Suppressor macrophage (primary cell): ENCODE measurements around the gene LIMCH1.
"Not testable (repeated sequence)": the region's sequence is repeated elsewhere in the genome, so short reads cannot be mapped to it uniquely, and the experiment has no call there.

ENCODE experiments used
- DNase-seq, 4 experiments: peaks; one replicate each; pipeline ENCODE4 v3.0.0-alpha.2; 2020 to 2022

The LIMCH1 gene

GRCh38 chr4:41681054-41681453 is 143.1 kb downstream of the LIMCH1 start:
- no peak for DNase-seq

DNA sequence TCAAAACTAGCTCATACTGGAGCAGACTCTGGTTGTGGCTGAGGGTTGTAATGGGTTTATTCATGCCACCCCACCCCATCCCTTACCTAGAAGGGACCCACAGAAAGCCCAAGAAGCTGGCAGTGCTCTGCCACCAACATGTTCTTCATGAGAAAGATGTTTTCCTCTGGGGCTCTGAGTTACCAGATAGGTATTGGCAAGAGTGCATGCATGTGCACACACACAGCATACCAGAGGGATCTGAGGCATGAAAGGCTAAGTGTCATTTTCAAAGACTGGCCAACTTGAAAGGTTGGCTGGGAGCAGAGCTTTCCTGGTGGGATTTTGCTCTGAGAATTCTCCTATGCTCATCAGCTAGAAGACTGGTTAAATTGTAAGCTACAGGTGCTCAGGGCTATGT is 145.4 kb downstream of the LIMCH1 start:
- DNase-seq: no peak

DNA sequence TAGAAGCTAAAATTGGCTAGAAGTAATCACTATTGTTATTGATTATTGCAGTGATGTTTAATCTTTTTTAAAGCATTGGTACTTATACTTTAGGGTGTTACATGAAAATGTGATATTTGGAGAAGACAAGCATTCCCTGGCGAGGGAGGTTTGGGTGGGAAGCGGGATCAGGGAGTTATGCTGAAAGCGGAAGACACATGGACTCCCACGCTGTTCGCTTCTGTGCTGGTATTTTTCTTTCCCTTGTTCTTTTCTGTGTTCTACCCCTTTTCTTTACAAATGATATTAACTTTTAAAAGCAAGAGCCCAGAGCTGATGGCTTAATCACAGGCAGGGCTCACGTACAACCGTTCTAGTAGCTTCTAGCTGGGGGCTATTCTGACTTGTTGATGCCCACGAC is 148.9 kb downstream of the LIMCH1 start:
- no peak for DNase-seq

GRCh38 chr4:41687971-41688370 is 150.0 kb downstream of the LIMCH1 start:
- DNase-seq: no peak

- peak; percentile 48 to 75 (median 64) for DNase-seq
These were observed 154.9 kb downstream of the LIMCH1 start for GRCh38 chr4:41692717-41693345.

GRCh38 chr4:41693629-41694028 is 155.7 kb downstream of the LIMCH1 start:
- peak; percentile 2 to 41 (median 15) for DNase-seq

- no peak for DNase-seq
These were observed 158.2 kb downstream of the LIMCH1 start for GRCh38 chr4:41696131-41696530.

DNA sequence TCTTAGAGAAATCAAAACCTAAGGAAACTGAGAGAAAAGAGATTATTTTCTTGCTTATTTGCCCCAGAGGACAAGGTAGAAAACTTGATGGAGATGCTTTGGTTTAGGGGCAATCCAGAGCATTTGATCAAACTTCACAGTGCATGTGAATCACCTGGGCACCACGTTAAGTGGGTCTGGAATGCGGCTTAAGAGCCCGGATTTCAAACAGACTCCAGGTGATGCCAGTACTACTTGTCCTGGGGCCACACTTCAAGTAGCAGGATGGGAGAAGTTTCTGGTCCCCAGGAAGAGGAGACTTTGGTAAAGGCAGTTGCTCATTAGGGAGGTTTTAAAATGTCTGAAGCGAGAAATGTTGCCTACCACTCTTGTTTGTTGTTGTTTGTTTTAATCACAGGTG is 158.8 kb downstream of the LIMCH1 start:
- no peak for DNase-seq

DNA sequence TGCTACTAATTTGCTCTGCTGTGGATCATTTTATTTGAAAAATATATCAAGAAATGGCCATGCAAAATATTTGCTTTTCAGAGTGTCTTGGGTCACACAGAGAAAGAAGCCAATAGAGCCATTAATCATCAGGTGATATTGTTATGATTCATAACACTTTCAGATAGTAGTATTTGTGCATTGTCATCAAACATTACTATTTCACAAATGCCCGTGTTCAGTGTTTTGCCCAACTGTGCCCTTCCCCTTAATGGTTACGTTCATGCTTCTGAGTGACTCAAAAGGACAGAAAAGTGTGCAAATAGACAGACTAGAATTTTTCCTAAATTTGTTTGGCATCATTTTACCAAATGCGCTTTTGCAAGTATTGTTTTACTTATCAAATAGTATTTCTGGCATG is 164.0 kb downstream of the LIMCH1 start:
- no peak for DNase-seq

GRCh38 chr4:41702770-41703169 is 164.8 kb downstream of the LIMCH1 start:
- no peak for DNase-seq

- DNase-seq: no peak
These were observed 165.8 kb downstream of the LIMCH1 start for GRCh38 chr4:41703785-41704184.

- no peak for DNase-seq
These were observed 172.0 kb downstream of the LIMCH1 start for GRCh38 chr4:41709844-41710481.

- not testable (repeated sequence) for DNase-seq
These were observed 173.7 kb downstream of the LIMCH1 start for GRCh38 chr4:41711654-41712053.

DNA sequence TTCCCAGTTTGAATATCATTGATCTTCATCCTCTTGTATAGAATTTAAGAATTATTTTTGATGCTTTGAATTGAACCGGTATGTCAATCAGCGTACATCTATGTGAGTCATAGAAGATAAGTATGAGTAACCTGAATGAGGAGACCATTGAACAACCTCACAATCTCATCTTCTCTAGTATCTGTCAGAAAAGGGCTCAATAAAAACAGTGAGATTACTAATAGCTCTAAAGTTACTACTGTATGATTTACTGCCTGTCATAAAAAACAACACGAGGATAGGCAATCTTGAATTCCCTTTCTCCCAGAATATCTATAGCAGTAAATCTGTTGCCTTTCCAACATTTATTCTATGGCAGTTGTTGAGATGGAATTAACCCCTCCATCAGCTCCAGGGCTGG is 174.5 kb downstream of the LIMCH1 start:
- no peak for DNase-seq

DNA sequence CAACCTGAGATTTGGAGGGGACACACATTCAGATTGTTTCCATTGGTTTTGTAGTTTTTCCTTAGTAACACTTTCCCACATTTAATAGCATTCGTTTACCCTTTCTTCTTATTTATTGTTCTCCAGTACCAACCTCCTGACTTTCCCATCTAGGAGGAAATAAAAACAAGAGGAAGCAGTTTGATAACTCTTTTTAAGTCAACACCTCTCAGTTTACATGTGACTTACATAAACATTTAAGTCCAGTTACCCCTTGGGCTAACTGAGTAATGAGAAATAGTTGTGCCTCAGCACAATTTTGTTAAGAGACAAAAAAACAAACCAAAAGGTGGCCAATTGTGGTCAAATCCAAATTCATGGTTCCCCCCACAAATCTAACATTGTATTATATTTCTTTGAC is 175.8 kb downstream of the LIMCH1 start:
- no peak for DNase-seq

DNA sequence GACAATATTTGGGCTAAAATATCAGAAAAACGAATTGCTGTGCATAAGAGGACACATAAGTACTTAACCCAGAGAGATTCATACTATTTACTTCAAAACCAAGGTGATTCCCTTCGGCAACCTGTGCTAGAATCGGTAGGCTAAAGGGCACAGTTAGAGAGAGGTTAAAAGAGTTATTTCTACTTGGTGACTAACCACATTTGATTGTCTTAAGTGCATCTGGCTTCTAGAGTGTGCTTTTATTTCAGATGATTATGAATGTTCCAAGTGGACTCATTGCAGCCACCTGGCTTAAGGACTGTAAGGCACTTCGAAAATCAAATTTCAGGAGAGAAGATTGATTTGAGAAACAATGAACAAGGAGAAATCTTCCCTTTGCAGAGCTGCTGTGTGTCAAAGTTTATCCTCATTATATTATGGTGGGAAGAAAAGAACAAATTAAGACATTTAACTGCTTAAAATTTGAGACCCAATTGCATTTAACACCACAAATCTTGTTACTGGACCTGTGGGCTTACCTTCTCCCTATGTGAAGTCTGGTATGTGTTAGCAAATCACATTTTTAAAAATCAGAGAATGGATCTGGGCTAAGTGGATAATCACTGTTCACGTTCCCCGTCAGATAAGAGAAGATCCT is 176.5 kb downstream of the LIMCH1 start:
- no peak for DNase-seq

DNA sequence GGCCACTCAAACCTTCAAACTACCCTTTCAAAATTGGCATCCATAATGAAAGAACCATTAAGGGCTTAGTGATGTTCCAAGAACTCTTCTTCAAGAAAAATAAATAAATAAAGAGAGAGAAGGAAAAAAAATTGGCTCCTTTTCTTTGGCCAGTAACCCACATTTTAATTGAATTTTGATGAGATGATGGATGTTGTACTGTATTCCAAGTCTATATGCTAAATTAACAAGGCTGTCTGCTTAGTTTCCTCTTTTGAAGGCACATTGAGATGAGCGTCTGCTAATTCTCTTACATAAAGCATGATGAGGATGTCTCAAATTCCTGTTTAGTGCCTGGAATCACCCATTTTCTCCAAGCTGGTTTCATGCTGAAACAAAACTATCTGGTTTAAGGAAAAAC is 177.2 kb downstream of the LIMCH1 start:
- DNase-seq: no peak

DNA sequence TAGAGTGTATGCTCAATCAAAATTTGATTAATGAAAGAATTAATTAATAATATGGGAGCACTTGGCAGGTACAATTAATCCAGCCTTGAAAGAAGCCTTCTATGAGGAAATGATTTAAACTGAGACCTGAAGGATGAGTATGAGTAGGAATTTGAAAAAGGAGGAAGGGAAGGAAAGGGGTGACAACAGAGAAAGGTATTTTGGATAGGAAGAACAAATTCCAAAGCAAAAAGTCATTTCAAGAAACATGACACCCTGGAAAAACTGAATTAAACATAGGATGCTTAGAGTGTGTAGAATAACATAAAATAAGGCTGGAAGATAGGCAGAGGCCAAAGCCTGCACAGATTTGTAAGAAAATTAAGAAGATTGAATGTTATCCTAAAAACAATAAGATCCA is 180.9 kb downstream of the LIMCH1 start:
- no peak for DNase-seq

GRCh38 chr4:41719417-41719816 is 181.5 kb downstream of the LIMCH1 start:
- no peak for DNase-seq

GRCh38 chr4:41722181-41722580 is 184.2 kb downstream of the LIMCH1 start:
- no peak for DNase-seq

GRCh38 chr4:41723286-41723685 is 185.3 kb downstream of the LIMCH1 start:
- no peak for DNase-seq

GRCh38 chr4:41725254-41725653 is 187.3 kb downstream of the LIMCH1 start:
- DNase-seq: no peak

DNA sequence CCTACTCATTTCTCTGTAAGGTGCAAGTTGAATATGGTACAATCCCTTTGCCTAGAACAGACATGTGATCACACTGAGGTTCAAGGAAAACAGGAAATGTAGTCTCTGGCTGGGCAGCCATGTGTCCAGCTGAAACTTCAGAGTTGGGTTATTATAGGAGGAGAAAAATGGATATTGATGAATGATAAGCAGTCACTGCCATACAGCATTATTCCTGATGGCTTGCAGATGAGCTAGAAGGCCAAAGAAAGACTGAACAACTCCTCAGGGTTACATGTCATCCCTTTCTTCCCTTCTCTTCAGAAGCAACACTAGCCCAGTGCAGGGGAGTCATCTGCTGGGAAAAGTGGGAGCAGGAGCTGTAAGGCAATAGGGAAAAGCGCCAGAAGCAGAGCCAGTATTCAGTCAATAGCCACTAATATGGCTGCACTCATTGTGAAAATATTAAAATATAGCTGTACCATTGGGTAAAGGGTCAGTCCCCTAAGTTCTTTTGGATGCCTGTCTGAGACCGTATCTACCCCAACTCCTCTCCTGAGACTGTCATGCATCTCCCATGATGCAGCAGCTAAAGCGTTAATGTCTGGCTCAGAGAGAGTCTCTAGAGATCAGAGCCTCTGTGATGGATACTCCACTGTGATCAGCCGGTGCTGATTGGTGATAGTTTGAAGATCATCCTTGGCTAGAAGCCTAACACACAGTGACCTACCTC is 190.1 kb downstream of the LIMCH1 start:
- DNase-seq: no peak

DNA sequence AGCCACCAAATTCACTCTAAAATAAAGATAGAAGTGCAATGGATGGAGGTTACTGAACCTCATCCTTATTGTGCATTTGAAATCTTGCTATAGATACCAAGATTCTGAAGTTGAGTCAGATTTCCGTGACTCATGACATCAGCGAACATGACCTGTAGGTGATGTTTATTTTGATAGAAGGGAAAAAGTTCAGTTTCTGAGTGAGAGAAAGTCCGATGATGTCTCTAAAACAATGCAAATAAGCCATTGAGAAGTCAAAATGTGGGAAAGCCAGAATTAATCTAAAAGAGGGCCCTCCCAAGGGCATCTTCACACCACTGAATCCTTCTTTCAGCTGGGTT is 190.6 kb downstream of the LIMCH1 start:
- no peak for DNase-seq
